SK-N-SH (cell line): ENCODE measurements around the gene KRT78. TPM values are rescaled to one million over a fixed set of nuclear protein-coding genes. Genes with fewer than 3 reads are reported as not detected.

Experiments used
- CTCF ChIA-PET: fragments of 300-600, 350-600 bp; formaldehyde crosslinking; extraction: SDS; loops from one replicate; lab custom pipeline; 2021; lab: Yijun Ruan, JAX
- POLR2A ChIA-PET: fragments of 350-600 bp; sonication (Branson Sonifier 250); formaldehyde crosslinking; extraction: SDS; loops from one replicate; lab custom pipeline; 2020; ENCODE audit warnings: antibody characterized with exemption, inconsistent platforms; lab: Yijun Ruan, JAX
- DNase-seq: peaks from one replicate; pipeline ENCODE4 v3.0.0; 2012
- H2AFZ ChIP-seq: fragments of 200-600 bp; sonication (generic); 2 replicates; pipeline ENCODE4 v1.8.1; 2016; ENCODE audit warnings: antibody characterized with exemption, mild to moderate bottlenecking, low read depth
- H3F3A ChIP-seq: fragments of 200-600 bp; sonication (generic); replicated peaks from 2 replicates; pipeline ENCODE3; 2016; ENCODE audit warnings: antibody characterized with exemption, mild to moderate bottlenecking; ENCODE audit not compliant: insufficient read depth
- H3K27ac ChIP-seq, 2 experiments: fragments of 200-500 bp in 1 of 2; fragments of 200-600 bp in 1 of 2; sonication (Bioruptor generic) in 1 of 2; sonication (generic), shearing (Covaris generic) in 1 of 2; 2 replicates each; pipeline versions ENCODE4 v1.5.1 to v1.6.1; 2014 to 2016; ENCODE audit warnings: low read depth in 2 of 2, inconsistent platforms in 1 of 2, low read length in 1 of 2, mild to moderate bottlenecking in 1 of 2, mixed read lengths in 1 of 2
- H3K27me3 ChIP-seq: fragments of 200-600 bp; sonication (generic), shearing (Covaris generic); 2 replicates; pipeline ENCODE4 v1.6.1; 2016; ENCODE audit warnings: mixed run types; ENCODE audit not compliant: insufficient read depth
- H3K36me3 ChIP-seq, 2 experiments: fragments of 200-500 bp in 1 of 2; fragments of 200-600 bp in 1 of 2; sonication (Bioruptor generic) in 1 of 2; sonication (generic) in 1 of 2; replicated peaks in 1 of 2; 2 replicates each; pipeline versions ENCODE3 to v1.5.1; 2014 to 2016; ENCODE audit warnings: low read length in 1 of 2, mild to moderate bottlenecking in 1 of 2; ENCODE audit not compliant: insufficient read depth in 2 of 2, control insufficient read depth in 1 of 2
- H3K4me1 ChIP-seq, 2 experiments: fragments of 200-500 bp in 1 of 2; fragments of 200-600 bp in 1 of 2; sonication (Bioruptor generic) in 1 of 2; sonication (generic), shearing (Covaris generic) in 1 of 2; 2 replicates each; pipeline versions ENCODE4 v1.5.1 to v1.6.1; 2014 to 2016; ENCODE audit warnings: low read depth in 1 of 2, low read length in 1 of 2, mixed run types in 1 of 2; ENCODE audit not compliant: insufficient read depth in 2 of 2, control insufficient read depth in 1 of 2
- H3K4me2 ChIP-seq: fragments of 200-600 bp; sonication (generic), shearing (Covaris generic); 2 replicates; pipeline ENCODE4 v1.6.1; 2017; ENCODE audit warnings: mixed run types
- H3K4me3 ChIP-seq, 2 experiments: fragments of 200-500 bp in 1 of 2; fragments of 200-600 bp in 1 of 2; sonication (Bioruptor generic) in 1 of 2; sonication (generic), shearing (Covaris generic) in 1 of 2; 2 replicates each; pipeline versions ENCODE4 v1.5.1 to v1.8.1; 2014 to 2016; ENCODE audit warnings: low read depth in 2 of 2, inconsistent platforms in 1 of 2, low read length in 1 of 2, mild to moderate bottlenecking in 1 of 2, mixed read lengths in 1 of 2, moderate library complexity in 1 of 2
- H3K79me2 ChIP-seq: fragments of 200-600 bp; sonication (generic); 2 replicates; pipeline ENCODE4 v1.8.1; 2017; ENCODE audit warnings: mild to moderate bottlenecking; ENCODE audit not compliant: insufficient read depth
- H3K9ac ChIP-seq: fragments of 200-600 bp; sonication (generic); 2 replicates; pipeline ENCODE4 v1.6.1; 2017; ENCODE audit warnings: mixed run types
- H3K9me2 ChIP-seq: fragments of 200-600 bp; sonication (generic); 2 replicates; pipeline ENCODE4 v1.6.1; 2017; ENCODE audit warnings: mixed run types
- H3K9me3 ChIP-seq: fragments of 200-600 bp; sonication (generic); 2 replicates; pipeline ENCODE4 v1.6.1; 2017; ENCODE audit warnings: mixed run types, mild to moderate bottlenecking, moderate library complexity
- H4K20me1 ChIP-seq: fragments of 200-600 bp; sonication (generic); 2 replicates; pipeline ENCODE4 v1.6.1; 2017; ENCODE audit warnings: mild to moderate bottlenecking, mixed run types; ENCODE audit not compliant: insufficient read depth
- CHD2 ChIP-seq: fragments of 150-350 bp; IDR thresholded peaks from 2 replicates; pipeline ENCODE4 v1.6.1; 2018; ENCODE audit warnings: low read length; ENCODE audit not compliant: partially characterized antibody
- EZH2phosphoT487 ChIP-seq: fragments of 200-600 bp; sonication (generic); IDR thresholded peaks from 2 replicates; pipeline ENCODE4 v1.6.1; 2017; ENCODE audit warnings: low read depth, mixed run types, mild to moderate bottlenecking, antibody characterized with exemption, moderate library complexity, borderline replicate concordance
- FOSL2 ChIP-seq: IDR thresholded peaks from 2 replicates; pipeline ENCODE4 v1.4.0; 2012; ENCODE audit warnings: low read depth, mild to moderate bottlenecking, moderate library complexity, borderline replicate concordance
- FOXJ3 ChIP-seq: sonication (generic); formaldehyde crosslinking; IDR thresholded peaks from 2 replicates; pipeline ENCODE4 v1.5.1; 2020; ENCODE audit warnings: mild to moderate bottlenecking, missing genetic modification reagents
- GABPA ChIP-seq: IDR thresholded peaks from 2 replicates; pipeline ENCODE4 v1.4.0; 2012; ENCODE audit warnings: low read depth, mild to moderate bottlenecking
- JUND ChIP-seq: IDR thresholded peaks from 2 replicates; pipeline ENCODE4 v1.4.0; 2012
- MEF2A ChIP-seq: IDR thresholded peaks from 2 replicates; pipeline ENCODE4 v1.4.0; 2012; ENCODE audit warnings: low read depth, borderline replicate concordance
- MXI1 ChIP-seq: IDR thresholded peaks from 2 replicates; pipeline ENCODE4 v1.6.1; 2012; ENCODE audit warnings: mild to moderate bottlenecking, low read depth, low read length, improper control_type of control experiment
- NFIC ChIP-seq: IDR thresholded peaks from 2 replicates; pipeline ENCODE4 v1.4.0; 2012; ENCODE audit warnings: borderline replicate concordance
- PBX3 ChIP-seq: IDR thresholded peaks from 2 replicates; pipeline ENCODE4; 2012
- SMC3 ChIP-seq: IDR thresholded peaks from 2 replicates; pipeline ENCODE4 v1.6.1; 2012; ENCODE audit warnings: low read depth, low read length, improper control_type of control experiment
- TAF1 ChIP-seq: IDR thresholded peaks from 2 replicates; pipeline ENCODE4 v1.6.1; 2012; ENCODE audit warnings: low read depth, mild to moderate bottlenecking, low read length, moderate library complexity, borderline replicate concordance
- TCF12 ChIP-seq: IDR thresholded peaks from 2 replicates; pipeline ENCODE4 v1.4.0; 2012
- TEAD4 ChIP-seq: IDR thresholded peaks from 2 replicates; pipeline ENCODE4 v1.4.0; 2012; ENCODE audit warnings: mild to moderate bottlenecking, borderline replicate concordance; ENCODE audit not compliant: insufficient read depth
- USF1 ChIP-seq: IDR thresholded peaks from 2 replicates; pipeline ENCODE4 v1.4.0; 2012; ENCODE audit warnings: low read depth, borderline replicate concordance
- ZBTB33 ChIP-seq: IDR thresholded peaks from 2 replicates; pipeline ENCODE4 v1.4.0; 2012; ENCODE audit warnings: low read depth, borderline replicate concordance
- WGBS: methylation state at CpG from one replicate; pipeline ENCODE4 v1.1.6; 2017; ENCODE audit warnings: low lambda C conversion rate; 5-methylcytosine and 5-hydroxymethylcytosine counted together
- polyA plus RNA-seq, 3 experiments: library from polyadenylated mRNA; depleted of rRNA; stranded (reverse); fragments of >200 nt; gene quantifications; 2 replicates each; pipeline ENCODE4 v1.2.3, GENCODE V29; 2012
- TF ChIP-seq, protein P1 (sequence below): fragments of 200-600 bp; sonication (generic); IDR thresholded peaks from 2 replicates; pipeline ENCODE4 v1.6.1; 2017; ENCODE audit warnings: antibody characterized with exemption, mild to moderate bottlenecking, moderate library complexity
- TF ChIP-seq, protein P2 (sequence below): IDR thresholded peaks from 2 replicates; pipeline ENCODE4 v1.6.1; 2012; ENCODE audit warnings: mild to moderate bottlenecking, low read depth, low read length, moderate library complexity

The KRT78 gene
- polyA plus RNA-seq, 1 of the 3 experiments (the other 2 are of a cell fraction), result not detected

- no peaks in the 10 kb centered on the region for H3K9me3 ChIP-seq
- TF ChIP-seq TCF12 (no peak), FOXJ3 (CRISPR knock-in tag) (no peak), CHD2 (no peak), FOSL2 (no peak), ZBTB33 (no peak), MXI1 (no peak), JUND (no peak), SMC3 (no peak), EZH2phosphoT487 (no peak), PBX3 (no peak), USF1 (no peak), GABPA (no peak), NFIC (no peak), TAF1 (no peak), TEAD4 (no peak), MEF2A (no peak)
- TF ChIP-seq, protein P1, sequence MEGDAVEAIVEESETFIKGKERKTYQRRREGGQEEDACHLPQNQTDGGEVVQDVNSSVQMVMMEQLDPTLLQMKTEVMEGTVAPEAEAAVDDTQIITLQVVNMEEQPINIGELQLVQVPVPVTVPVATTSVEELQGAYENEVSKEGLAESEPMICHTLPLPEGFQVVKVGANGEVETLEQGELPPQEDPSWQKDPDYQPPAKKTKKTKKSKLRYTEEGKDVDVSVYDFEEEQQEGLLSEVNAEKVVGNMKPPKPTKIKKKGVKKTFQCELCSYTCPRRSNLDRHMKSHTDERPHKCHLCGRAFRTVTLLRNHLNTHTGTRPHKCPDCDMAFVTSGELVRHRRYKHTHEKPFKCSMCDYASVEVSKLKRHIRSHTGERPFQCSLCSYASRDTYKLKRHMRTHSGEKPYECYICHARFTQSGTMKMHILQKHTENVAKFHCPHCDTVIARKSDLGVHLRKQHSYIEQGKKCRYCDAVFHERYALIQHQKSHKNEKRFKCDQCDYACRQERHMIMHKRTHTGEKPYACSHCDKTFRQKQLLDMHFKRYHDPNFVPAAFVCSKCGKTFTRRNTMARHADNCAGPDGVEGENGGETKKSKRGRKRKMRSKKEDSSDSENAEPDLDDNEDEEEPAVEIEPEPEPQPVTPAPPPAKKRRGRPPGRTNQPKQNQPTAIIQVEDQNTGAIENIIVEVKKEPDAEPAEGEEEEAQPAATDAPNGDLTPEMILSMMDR, result no peak
- TF ChIP-seq, protein P2, sequence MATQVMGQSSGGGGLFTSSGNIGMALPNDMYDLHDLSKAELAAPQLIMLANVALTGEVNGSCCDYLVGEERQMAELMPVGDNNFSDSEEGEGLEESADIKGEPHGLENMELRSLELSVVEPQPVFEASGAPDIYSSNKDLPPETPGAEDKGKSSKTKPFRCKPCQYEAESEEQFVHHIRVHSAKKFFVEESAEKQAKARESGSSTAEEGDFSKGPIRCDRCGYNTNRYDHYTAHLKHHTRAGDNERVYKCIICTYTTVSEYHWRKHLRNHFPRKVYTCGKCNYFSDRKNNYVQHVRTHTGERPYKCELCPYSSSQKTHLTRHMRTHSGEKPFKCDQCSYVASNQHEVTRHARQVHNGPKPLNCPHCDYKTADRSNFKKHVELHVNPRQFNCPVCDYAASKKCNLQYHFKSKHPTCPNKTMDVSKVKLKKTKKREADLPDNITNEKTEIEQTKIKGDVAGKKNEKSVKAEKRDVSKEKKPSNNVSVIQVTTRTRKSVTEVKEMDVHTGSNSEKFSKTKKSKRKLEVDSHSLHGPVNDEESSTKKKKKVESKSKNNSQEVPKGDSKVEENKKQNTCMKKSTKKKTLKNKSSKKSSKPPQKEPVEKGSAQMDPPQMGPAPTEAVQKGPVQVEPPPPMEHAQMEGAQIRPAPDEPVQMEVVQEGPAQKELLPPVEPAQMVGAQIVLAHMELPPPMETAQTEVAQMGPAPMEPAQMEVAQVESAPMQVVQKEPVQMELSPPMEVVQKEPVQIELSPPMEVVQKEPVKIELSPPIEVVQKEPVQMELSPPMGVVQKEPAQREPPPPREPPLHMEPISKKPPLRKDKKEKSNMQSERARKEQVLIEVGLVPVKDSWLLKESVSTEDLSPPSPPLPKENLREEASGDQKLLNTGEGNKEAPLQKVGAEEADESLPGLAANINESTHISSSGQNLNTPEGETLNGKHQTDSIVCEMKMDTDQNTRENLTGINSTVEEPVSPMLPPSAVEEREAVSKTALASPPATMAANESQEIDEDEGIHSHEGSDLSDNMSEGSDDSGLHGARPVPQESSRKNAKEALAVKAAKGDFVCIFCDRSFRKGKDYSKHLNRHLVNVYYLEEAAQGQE, result no peak
- no peak overlapping the region for H3K4me2 ChIP-seq
- no peaks in the 10 kb centered on the region for H3K9me2 ChIP-seq
- DNase-seq, result no peak
- H3K4me3 ChIP-seq, result no peak overlapping the region
- ChIA-PET POLR2A (no interaction called here), CTCF (interaction anchor here (1.4 kb wide), 1 partner anchor 20 kb away, joined by 3 read pairs; no protein-coding TSS in a partner anchor)
- no peaks in the 10 kb centered on the region for H3K36me3 ChIP-seq
- no peak overlapping the region for H3K27ac ChIP-seq
- no peak overlapping the region for H3K9ac ChIP-seq
- no peaks in the 10 kb centered on the region for H3K79me2 ChIP-seq
- WGBS, result 46% methylated on average over 7 of the region's 12 CpGs
- H3F3A ChIP-seq, result no peaks in the 10 kb centered on the region
- no peak overlapping the region for H2AFZ ChIP-seq
- H4K20me1 ChIP-seq, result no peaks in the 10 kb centered on the region
- peaks cover 52% of the 10 kb centered on the region for H3K27me3 ChIP-seq
- no peaks in the 10 kb centered on the region for H3K4me1 ChIP-seq
Observed at GRCh38 chr12:52847335-52848102, 1.3 kb downstream of the KRT78 start.
